ENCODE measurements around the gene SHC3.
"Not testable (repeated sequence)": the region's sequence is repeated elsewhere in the genome, so short reads cannot be mapped to it uniquely, and the experiment has no call there.

The SHC3 gene

DNA sequence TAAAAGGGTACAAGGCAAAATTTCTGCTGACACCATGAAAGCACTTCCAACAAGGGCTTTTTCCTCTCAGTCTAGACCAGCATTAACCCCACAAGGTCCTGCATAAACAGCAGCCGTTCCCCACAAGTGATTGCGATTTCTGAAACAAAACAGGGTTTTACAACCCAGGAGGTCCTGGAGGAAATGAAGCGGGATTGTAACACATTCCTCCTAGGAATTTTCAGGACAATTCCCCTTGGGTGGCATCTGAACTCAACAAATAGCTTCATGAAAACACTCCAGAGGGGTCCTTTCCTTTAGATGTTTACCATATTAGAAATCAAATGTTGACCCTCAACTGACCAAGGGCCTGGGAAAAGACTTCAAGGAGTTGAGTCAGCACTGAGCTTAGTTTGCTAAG, 36.7 kb upstream of the SHC3 start:
- Histone ChIP-seq H2AFZ (ENCODE audit: insufficient read depth, low read length, poor library complexity) (no peak overlapping the region), H3K79me2 (ENCODE audit: control insufficient read depth, insufficient read depth, low read length, poor library complexity) (no peaks in the 10 kb centered on the region), H3K9ac (ENCODE audit: low read length) (no peak overlapping the region), H3K4me2 (ENCODE audit: low read length) (no peak overlapping the region), H3K4ac (ENCODE audit: low read depth, low read length) (no peak overlapping the region), H2BK12ac (ENCODE audit: low read length) (no peak overlapping the region), H3K4me1 (ENCODE audit: control insufficient read depth in 1 of 2, insufficient read depth in 2 of 2, low read length in 2 of 2) (no peaks in the 10 kb centered on the region), H3K4me3 (ENCODE audit: low read depth, low read length) (no peak overlapping the region), H3K9me3 (ENCODE audit: insufficient read depth, low read depth, low read length) (no peaks in the 10 kb centered on the region), H3K14ac (ENCODE audit: low read length) (no peak overlapping the region), H2BK120ac (ENCODE audit: insufficient read depth, low read length, poor library complexity) (no peak overlapping the region), H4K8ac (ENCODE audit: low read depth, low read length) (no peak overlapping the region), H2AK5ac (ENCODE audit: low read length) (no peak overlapping the region), H4K91ac (ENCODE audit: low read depth, low read length) (no peak overlapping the region), H3K18ac (ENCODE audit: low read length) (no peak overlapping the region), H2BK5ac (ENCODE audit: low read depth, low read length, poor library complexity) (no peak overlapping the region), H3K27ac (ENCODE audit: low read depth, low read length) (no peak overlapping the region), H4K12ac (ENCODE audit: low read depth, low read length) (no peak overlapping the region), H3K27me3 (ENCODE audit: insufficient read depth, low read length) (no peaks in the 10 kb centered on the region), H3K79me1 (ENCODE audit: low read length) (no peaks in the 10 kb centered on the region), H3K36me3 (ENCODE audit: control insufficient read depth in 1 of 2, insufficient read depth in 2 of 2, low read length in 2 of 2) (no peaks in the 10 kb centered on the region), H3K23ac (ENCODE audit: low read length) (no peak overlapping the region)
- no CpG with 5 or more reads among the region's 3 CpGs for WGBS (ENCODE audit: extremely low coverage, insufficient coverage, insufficient read length)
- DNase-seq, result no peak

- no peak overlapping the region for H2AFZ ChIP-seq (ENCODE audit: insufficient read depth, low read length, poor library complexity)
- no peaks in the 10 kb centered on the region for H3K4me1 ChIP-seq (ENCODE audit: control insufficient read depth in 1 of 2, insufficient read depth in 2 of 2, low read length in 2 of 2)
- no CpG with 5 or more reads among the region's 3 CpGs for WGBS (ENCODE audit: extremely low coverage, insufficient coverage, insufficient read length)
- H3K9me3 ChIP-seq (ENCODE audit: insufficient read depth, low read depth, low read length), result no peaks in the 10 kb centered on the region
- no peak overlapping the region for H3K14ac ChIP-seq (ENCODE audit: low read length)
- no peak overlapping the region for H3K18ac ChIP-seq (ENCODE audit: low read length)
- H3K9ac ChIP-seq (ENCODE audit: low read length), result no peak overlapping the region
- H3K4me3 ChIP-seq (ENCODE audit: low read depth, low read length), result no peak overlapping the region
- H4K12ac ChIP-seq (ENCODE audit: low read depth, low read length), result no peak overlapping the region
- H4K91ac ChIP-seq (ENCODE audit: low read depth, low read length), result no peak overlapping the region
- H3K4me2 ChIP-seq (ENCODE audit: low read length), result no peak overlapping the region
- no peak overlapping the region for H2BK5ac ChIP-seq (ENCODE audit: low read depth, low read length, poor library complexity)
- no peak overlapping the region for H2BK120ac ChIP-seq (ENCODE audit: insufficient read depth, low read length, poor library complexity)
- no peak overlapping the region for H2BK12ac ChIP-seq (ENCODE audit: low read length)
- no peaks in the 10 kb centered on the region for H3K27me3 ChIP-seq (ENCODE audit: insufficient read depth, low read length)
- H3K36me3 ChIP-seq (ENCODE audit: control insufficient read depth in 1 of 2, insufficient read depth in 2 of 2, low read length in 2 of 2), result no peaks in the 10 kb centered on the region
- H3K4ac ChIP-seq (ENCODE audit: low read depth, low read length), result no peak overlapping the region
- H4K8ac ChIP-seq (ENCODE audit: low read depth, low read length), result no peak overlapping the region
- H3K27ac ChIP-seq (ENCODE audit: low read depth, low read length), result no peak overlapping the region
- H3K79me2 ChIP-seq (ENCODE audit: control insufficient read depth, insufficient read depth, low read length, poor library complexity), result no peaks in the 10 kb centered on the region
- H3K79me1 ChIP-seq (ENCODE audit: low read length), result no peaks in the 10 kb centered on the region
- H3K23ac ChIP-seq (ENCODE audit: low read length), result no peak overlapping the region
- H2AK5ac ChIP-seq (ENCODE audit: low read length), result no peak overlapping the region
- DNase-seq, result no peak
These were observed 34.8 kb upstream of the SHC3 start for GRCh38 chr9:89213396-89213880.

GRCh38 chr9:89212171-89212570, 33.6 kb upstream of the SHC3 start:
- H3K36me3 ChIP-seq (ENCODE audit: control insufficient read depth in 1 of 2, insufficient read depth in 2 of 2, low read length in 2 of 2), result no peaks in the 10 kb centered on the region
- no peak overlapping the region for H3K4me2 ChIP-seq (ENCODE audit: low read length)
- no peak overlapping the region for H3K18ac ChIP-seq (ENCODE audit: low read length)
- no peaks in the 10 kb centered on the region for H3K79me1 ChIP-seq (ENCODE audit: low read length)
- H2BK120ac ChIP-seq (ENCODE audit: insufficient read depth, low read length, poor library complexity), result no peak overlapping the region
- no peak overlapping the region for H3K14ac ChIP-seq (ENCODE audit: low read length)
- no peak for DNase-seq
- H2AK5ac ChIP-seq (ENCODE audit: low read length), result no peak overlapping the region
- H3K4me1 ChIP-seq (ENCODE audit: control insufficient read depth in 1 of 2, insufficient read depth in 2 of 2, low read length in 2 of 2), result no peaks in the 10 kb centered on the region
- no peak overlapping the region for H3K4me3 ChIP-seq (ENCODE audit: low read depth, low read length)
- H4K91ac ChIP-seq (ENCODE audit: low read depth, low read length), result no peak overlapping the region
- H3K79me2 ChIP-seq (ENCODE audit: control insufficient read depth, insufficient read depth, low read length, poor library complexity), result no peaks in the 10 kb centered on the region
- H2BK12ac ChIP-seq (ENCODE audit: low read length), result no peak overlapping the region
- no peak overlapping the region for H4K12ac ChIP-seq (ENCODE audit: low read depth, low read length)
- H3K9ac ChIP-seq (ENCODE audit: low read length), result no peak overlapping the region
- H2AFZ ChIP-seq (ENCODE audit: insufficient read depth, low read length, poor library complexity), result no peak overlapping the region
- H3K4ac ChIP-seq (ENCODE audit: low read depth, low read length), result no peak overlapping the region
- WGBS (ENCODE audit: extremely low coverage, insufficient coverage, insufficient read length), result no CpG with 5 or more reads among the region's 1 CpG
- no peaks in the 10 kb centered on the region for H3K9me3 ChIP-seq (ENCODE audit: insufficient read depth, low read depth, low read length)
- H3K27ac ChIP-seq (ENCODE audit: low read depth, low read length), result no peak overlapping the region
- no peak overlapping the region for H2BK5ac ChIP-seq (ENCODE audit: low read depth, low read length, poor library complexity)
- no peak overlapping the region for H3K23ac ChIP-seq (ENCODE audit: low read length)
- H4K8ac ChIP-seq (ENCODE audit: low read depth, low read length), result no peak overlapping the region
- H3K27me3 ChIP-seq (ENCODE audit: insufficient read depth, low read length), result no peaks in the 10 kb centered on the region

DNA sequence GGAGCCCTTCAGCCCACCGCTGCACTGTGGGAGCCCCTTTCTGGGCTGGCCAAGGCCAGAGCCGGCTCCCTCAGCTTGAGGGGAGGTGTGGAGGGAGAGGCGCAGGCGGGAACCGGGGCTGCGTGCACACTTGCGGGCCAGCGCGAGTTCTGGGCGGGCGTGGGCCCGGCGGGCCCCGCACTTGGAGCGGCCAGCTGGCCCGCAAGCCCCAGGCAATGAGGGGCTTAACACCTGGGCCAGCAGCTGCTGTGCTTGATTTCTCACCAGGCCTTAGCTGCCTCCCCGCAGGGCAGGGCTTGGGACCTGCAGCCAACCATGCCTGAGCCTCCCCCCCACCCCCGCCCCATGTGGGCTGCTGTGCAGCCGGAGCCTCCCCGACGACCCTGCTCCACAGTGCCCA, 30.7 kb upstream of the SHC3 start:
- H3K36me3 ChIP-seq (ENCODE audit: control insufficient read depth in 1 of 2, insufficient read depth in 2 of 2, low read length in 2 of 2); H3K79me1 ChIP-seq (ENCODE audit: low read length); H4K91ac ChIP-seq (ENCODE audit: low read depth, low read length); H2BK5ac ChIP-seq (ENCODE audit: low read depth, low read length, poor library complexity); H3K4me3 ChIP-seq (ENCODE audit: low read depth, low read length); H2AFZ ChIP-seq (ENCODE audit: insufficient read depth, low read length, poor library complexity); H2BK12ac ChIP-seq (ENCODE audit: low read length); DNase-seq; H3K4me1 ChIP-seq (ENCODE audit: control insufficient read depth in 1 of 2, insufficient read depth in 2 of 2, low read length in 2 of 2); H3K27me3 ChIP-seq (ENCODE audit: insufficient read depth, low read length); H4K8ac ChIP-seq (ENCODE audit: low read depth, low read length); H3K18ac ChIP-seq (ENCODE audit: low read length); H3K27ac ChIP-seq (ENCODE audit: low read depth, low read length); H3K14ac ChIP-seq (ENCODE audit: low read length); H3K79me2 ChIP-seq (ENCODE audit: control insufficient read depth, insufficient read depth, low read length, poor library complexity); H3K9ac ChIP-seq (ENCODE audit: low read length); H2AK5ac ChIP-seq (ENCODE audit: low read length); H3K23ac ChIP-seq (ENCODE audit: low read length); H2BK120ac ChIP-seq (ENCODE audit: insufficient read depth, low read length, poor library complexity); H4K12ac ChIP-seq (ENCODE audit: low read depth, low read length); H3K4ac ChIP-seq (ENCODE audit: low read depth, low read length); H3K9me3 ChIP-seq (ENCODE audit: insufficient read depth, low read depth, low read length); H3K4me2 ChIP-seq (ENCODE audit: low read length): not testable (repeated sequence)
- WGBS (ENCODE audit: extremely low coverage, insufficient coverage, insufficient read length), result no CpG with 5 or more reads among the region's 21 CpGs

Measured in trophoblast cell (in vitro differentiated cells and primary cell).